NCI-H2029 (cell line): ENCODE measurements around the gene IRAK3.
"Not testable (repeated sequence)": the region's sequence is repeated elsewhere in the genome, so short reads cannot be mapped to it uniquely, and the experiment has no call there.

Experiments
- DNase-seq: peaks from one replicate; lab custom pipeline; 2025; lab: John Stamatoyannopoulos, UW

IRAK3 gene

GRCh38 chr12:66262737-66263136 lies 73.7 kb downstream of the IRAK3 start:
- no peak for DNase-seq

GRCh38 chr12:66268562-66268961 lies 79.5 kb downstream of the IRAK3 start:
- DNase-seq: no peak

GRCh38 chr12:66269142-66269541 lies 80.1 kb downstream of the IRAK3 start:
- DNase-seq: no peak

DNA sequence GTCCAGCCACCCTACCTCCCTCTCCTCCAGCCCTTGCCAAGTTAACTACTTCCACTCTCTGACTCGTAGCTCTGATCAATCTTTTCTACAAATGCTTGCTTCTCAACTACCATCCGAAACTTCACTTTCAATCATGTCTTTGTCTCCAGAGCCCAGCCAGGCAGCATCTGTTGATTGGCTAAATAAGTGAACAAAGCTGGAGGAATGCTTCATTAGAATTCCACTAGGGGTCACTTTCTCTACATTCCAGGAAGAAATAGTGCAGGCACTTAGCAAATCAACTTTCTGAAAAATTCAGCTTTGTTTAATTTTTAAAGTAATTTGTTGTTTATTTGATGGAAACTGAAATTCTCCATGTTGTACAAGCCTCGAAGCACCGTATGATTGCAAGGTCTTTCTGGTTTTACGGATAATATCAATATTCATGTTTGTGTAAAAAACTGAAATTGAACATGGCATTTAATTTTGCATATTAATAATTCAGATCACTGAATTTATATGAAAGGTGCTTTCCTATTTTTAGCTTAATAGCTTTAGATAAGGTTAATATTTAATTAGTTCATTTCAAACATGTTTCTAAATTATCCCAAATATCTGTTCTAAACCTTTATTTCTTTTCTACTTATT lies 80.9 kb downstream of the IRAK3 start:
- DNase-seq: no peak

- DNase-seq: no peak
These were observed 81.6 kb downstream of the IRAK3 start for GRCh38 chr12:66270613-66271012.

DNA sequence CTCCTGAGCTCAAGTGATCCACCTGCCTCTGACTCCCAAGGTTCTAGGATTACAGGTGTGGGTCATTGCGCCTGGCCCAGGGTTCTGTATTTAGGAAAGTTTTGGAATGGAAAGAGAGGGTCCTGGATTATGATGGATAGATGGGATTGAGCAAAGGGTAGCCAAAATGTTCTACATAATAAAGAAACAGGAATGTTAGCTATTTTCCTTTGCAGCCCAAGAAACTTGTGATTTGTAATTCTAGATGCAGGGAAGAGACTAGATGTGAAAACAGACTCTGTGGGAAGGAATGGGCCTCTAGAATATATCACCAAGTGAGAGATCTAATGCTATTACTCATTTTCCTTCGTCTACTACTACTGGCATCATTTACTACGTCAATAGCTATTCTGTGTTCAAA lies 83.6 kb downstream of the IRAK3 start:
- no peak for DNase-seq

DNA sequence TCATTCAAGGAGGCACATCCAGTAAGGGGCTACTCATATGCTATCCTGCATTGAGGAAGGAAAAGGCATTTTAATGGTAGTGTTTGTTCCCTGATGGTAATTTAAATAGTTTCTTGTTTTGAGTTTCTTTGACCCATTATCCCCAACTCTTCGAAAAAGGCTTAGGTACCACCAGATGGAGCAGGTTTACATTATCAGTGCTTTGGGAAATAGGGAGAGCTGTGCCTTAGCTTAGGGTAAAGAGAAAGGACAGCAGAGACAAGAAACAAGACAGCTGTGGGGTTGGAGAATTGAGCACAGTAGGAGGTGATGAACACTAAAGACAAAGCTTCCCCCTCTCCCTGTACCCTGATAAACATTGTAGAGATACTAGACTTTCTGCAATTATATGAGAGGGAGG lies 84.1 kb downstream of the IRAK3 start:
- DNase-seq: no peak

- no peak for DNase-seq
These were observed 86.0 kb downstream of the IRAK3 start for GRCh38 chr12:66275040-66275439.

- DNase-seq: no peak
These were observed 90.2 kb downstream of the IRAK3 start for GRCh38 chr12:66279123-66279712.

DNA sequence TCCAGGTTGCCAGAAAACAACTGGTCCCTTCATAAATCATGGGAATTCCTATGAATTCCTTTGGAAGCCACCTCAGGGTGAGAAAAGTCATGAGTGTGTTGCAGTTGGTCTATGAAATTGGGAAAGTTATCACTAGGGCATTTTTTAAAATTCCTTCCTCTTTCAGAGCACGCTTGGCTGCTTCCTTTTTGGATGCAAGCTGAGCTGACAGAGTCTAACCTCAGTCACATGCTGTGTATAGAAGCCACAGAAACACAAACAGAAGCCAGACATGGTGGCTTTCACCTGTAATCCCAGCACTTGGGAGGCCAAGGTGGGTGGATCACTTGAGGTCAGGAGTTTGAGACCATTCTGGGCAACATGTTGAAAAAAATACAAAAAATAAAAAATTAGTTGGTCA lies 91.5 kb downstream of the IRAK3 start:
- DNase-seq: no peak

- no peak for DNase-seq
These were observed 93.2 kb downstream of the IRAK3 start for GRCh38 chr12:66282244-66282643.

DNA sequence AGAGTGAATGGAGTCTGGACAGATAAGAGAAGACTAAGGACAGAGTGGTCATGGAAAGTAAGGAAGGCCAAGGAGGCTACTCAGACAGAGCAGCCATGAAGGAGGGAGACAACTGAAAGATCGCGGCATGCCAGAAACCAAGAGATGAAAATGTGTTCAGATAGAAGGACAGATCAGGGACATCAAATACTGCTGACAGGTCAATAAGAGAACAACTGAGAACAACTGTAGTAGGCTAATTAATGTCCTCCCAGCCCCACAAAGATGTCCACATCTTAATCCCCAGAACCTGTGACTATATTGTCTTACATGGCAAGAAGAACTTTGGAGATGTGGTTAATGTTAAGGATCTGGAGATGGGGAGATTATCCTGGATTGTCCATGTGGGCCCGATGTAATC lies 98.3 kb downstream of the IRAK3 start:
- no peak for DNase-seq

DNA sequence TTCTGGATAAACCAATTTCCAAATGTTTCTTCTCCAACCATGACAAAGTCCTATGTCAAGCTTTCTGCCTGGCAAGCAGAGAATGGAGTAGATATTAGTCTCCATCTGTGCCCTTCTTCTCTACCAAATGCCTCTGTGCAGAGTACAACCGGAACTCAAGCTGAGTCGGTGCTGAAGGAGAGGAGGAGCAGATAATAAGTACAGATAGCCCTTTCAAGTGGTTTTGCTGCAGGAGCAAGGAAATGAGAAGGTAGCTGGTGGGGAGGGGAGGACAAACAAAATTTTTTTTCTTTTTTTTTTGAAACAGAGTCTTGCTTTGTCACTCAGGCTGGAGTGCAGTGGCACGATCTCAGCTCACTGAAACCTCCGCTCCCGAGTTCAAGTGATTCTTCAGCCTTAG lies 99.1 kb downstream of the IRAK3 start:
- DNase-seq: no peak

GRCh38 chr12:66289485-66289884 lies 100.5 kb downstream of the IRAK3 start:
- no peak for DNase-seq

GRCh38 chr12:66290716-66291200 lies 101.7 kb downstream of the IRAK3 start:
- DNase-seq: no peak

GRCh38 chr12:66296176-66296683 lies 107.2 kb downstream of the IRAK3 start:
- DNase-seq: no peak

DNA sequence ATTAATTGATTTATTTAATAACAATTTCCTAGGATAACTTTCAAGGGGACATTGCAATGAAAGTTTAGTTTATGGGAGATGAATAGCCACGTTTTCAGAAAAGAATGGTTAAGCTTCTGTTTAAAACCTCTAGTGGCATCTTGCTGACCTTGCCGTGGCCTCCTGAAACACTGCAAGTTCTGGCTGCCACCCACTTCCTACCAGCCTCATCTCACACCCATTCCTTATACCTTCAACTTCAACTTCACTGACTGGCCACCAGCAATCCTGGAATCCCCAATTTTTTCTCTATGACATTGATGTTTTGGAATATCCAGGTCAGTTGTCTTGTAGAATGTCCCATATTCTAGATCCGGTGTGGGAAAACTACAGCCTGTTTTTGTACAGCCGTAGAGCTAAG lies 108.1 kb downstream of the IRAK3 start:
- no peak for DNase-seq

DNA sequence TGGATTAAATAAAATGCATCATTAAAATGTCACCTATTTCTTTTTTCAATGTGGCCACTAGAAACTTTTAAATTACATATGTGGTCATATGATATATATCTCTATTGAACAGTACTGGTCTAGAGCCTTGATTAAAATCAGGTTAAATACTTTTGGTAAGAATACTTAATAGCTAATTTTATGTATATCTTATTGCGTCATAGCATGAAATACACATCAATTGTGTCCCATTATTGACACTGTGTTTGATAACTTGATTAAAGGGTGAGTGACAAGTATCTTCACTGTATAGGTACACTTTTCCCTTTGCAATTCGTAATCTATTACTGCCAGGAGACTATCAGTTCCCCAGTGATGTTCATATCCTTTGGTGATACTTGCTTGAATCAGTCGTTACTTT lies 108.9 kb downstream of the IRAK3 start:
- no peak for DNase-seq

GRCh38 chr12:66301944-66302826 lies 113.2 kb downstream of the IRAK3 start, which contains the start of gene HELB:
HELB (plus strand) TSS chr12:66302493; CDS start chr12:66302604, 111 bp downstream.
- DNase-seq: peak; percentile 97

- no peak for DNase-seq
These were observed 113.8 kb downstream of the IRAK3 start for GRCh38 chr12:66302827-66303169.

DNA sequence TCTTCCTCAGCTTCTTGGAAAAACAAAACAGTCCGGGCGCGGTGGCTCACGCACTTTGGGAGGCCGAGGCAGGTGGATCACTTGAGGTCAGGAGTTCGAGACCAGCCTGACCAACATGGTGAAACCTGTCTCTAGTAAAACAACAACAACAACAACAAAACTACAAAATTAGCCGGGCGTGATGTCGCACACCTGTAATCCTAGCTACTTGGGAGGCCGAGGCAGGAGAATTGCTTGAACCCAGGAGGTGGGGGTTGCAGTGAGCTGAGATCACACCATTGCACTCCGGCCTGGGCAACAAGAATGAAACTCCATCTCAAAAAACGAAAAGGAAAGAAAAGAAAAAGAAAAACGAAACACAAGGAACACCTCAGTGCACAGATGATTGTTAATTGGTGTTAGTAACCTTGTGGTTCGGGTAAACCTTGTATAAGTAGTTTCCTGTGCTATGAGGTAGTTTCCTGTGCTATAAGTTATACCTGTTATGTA lies 114.3 kb downstream of the IRAK3 start:
- not testable (repeated sequence) for DNase-seq
